ENCODE data around the gene GFOD1. TPM values are rescaled to one million over a fixed set of nuclear protein-coding genes. Genes with fewer than 3 reads are reported as not detected.
A peak's percentile ranks its signal among the peaks of the same experiment; 100 is the strongest.

Gene GFOD1
- total and polyA plus RNA-seq, 10 donors: 3.4 to 54.0 (median 32.5) TPM

DNA sequence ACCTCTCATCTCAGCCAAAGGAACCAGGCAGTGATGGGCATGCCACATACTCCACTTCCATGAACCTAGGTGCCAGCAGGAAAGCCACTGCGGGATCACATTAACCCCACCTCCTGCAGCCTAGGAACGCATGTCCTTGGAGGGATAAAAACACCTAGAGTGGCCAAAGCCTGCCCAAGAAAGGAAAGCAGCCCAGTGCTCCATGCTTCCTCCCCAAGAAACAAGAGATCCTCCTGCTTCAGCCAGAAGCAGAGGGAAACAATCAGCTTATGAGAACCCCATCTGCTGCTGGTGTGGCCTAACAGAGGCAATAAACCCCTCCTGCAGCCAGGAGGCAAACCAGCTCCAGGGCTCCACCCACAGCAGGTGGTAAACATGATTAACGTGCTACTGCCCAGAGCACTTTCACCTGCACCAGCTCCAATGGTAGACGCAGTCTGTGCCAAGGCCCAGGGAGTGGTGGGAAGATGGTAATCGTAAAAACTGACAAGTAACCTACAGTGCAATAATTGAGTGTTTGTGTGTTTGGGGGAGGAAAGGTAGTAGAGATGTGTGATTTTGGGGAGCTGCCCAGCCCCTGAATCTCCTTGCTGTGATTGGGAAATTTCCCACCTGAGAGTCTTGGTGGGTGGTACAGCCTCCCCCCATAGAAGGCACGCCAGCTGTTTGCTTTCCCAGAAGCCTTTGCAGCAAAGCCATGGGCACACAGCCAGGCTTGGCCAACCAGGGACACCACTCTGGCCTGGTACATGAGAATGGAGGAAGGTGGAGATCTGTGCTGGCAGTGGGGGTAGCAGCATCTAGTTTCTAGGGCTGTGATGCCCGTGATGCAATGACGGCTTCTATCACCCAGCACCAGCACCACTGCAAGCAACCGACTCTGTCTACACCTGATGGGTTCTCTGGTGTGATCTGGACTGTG is 108.5 kb downstream of the GFOD1 start:
- no peak for TF ChIP-seq POLR2A (IDR thresholded peaks at IDR 0.05)
- H3K36me3 ChIP-seq: peaks cover 0 to 16% (median 0%) of the 10 kb centered on the region in 6 donors
- 72 to 84% (median 79%) methylated on average over 7 to 9 of the region's 9 CpGs for WGBS, 5 donors
- intact Hi-C loops (cut with DNase I; ENCODE audit: low total_unique reads): no loop called here
- peaks cover 9 to 75% (median 33%) of the 10 kb centered on the region in 6 donors for H3K4me1 ChIP-seq
- H3K4me3 ChIP-seq: no peak overlapping the region
- H3K9me3 ChIP-seq: no peaks in the 10 kb centered on the region
- no peaks in the 10 kb centered on the region for H3K27me3 ChIP-seq (replicated peaks in 1 of 7)
- DNase-seq: no peak
- no peak overlapping the region for H3K27ac ChIP-seq

DNA sequence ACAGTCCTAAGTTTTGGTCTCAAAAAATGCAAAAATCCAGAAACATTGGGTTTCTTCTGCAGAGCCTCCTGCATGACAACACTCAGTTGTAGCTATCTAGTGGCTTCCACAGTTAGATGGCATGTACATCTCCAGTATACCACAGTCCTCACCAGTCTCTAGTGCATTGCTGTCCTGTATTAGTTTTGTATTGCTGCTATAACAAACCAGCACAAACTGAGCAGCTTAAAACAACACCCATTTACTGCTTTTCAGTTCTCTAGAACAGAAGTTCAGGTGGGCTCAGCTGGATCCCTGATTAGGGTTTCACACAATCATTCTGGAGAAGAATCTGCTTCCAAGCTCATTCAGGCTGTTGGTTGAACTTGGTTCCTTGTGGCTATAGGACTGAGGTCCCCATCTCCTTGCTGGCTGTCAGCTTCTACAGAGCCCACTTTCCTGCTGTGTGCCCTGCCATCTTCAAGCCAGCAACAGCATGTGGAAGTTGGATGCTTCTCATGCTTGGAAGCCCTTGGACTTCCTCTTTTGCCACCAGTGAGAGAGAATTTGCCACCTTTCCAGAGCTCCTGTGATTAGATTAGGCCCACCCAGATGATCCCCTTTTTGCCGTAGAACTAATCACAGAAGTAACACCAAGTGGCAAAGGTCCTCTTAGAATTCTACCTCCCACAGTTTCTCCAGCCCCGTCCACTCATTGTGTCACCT is 110.2 kb downstream of the GFOD1 start:
- no peak overlapping the region for H3K4me3 ChIP-seq
- H3K4me1 ChIP-seq: peaks cover 0 to 75% (median 19%) of the 10 kb centered on the region in 6 donors
- no peaks in the 10 kb centered on the region for H3K9me3 ChIP-seq
- H3K27ac ChIP-seq: peak overlapping the region in 2 of 8 donors; percentile 8 to 27
- intact Hi-C loops (cut with DNase I; ENCODE audit: low total_unique reads): no loop called here
- TF ChIP-seq POLR2AphosphoS5 (IDR thresholded peaks at IDR 0.05) (no peak), POLR2A (IDR thresholded peaks at IDR 0.05) (no peak)
- TF ChIP-seq, protein P1, sequence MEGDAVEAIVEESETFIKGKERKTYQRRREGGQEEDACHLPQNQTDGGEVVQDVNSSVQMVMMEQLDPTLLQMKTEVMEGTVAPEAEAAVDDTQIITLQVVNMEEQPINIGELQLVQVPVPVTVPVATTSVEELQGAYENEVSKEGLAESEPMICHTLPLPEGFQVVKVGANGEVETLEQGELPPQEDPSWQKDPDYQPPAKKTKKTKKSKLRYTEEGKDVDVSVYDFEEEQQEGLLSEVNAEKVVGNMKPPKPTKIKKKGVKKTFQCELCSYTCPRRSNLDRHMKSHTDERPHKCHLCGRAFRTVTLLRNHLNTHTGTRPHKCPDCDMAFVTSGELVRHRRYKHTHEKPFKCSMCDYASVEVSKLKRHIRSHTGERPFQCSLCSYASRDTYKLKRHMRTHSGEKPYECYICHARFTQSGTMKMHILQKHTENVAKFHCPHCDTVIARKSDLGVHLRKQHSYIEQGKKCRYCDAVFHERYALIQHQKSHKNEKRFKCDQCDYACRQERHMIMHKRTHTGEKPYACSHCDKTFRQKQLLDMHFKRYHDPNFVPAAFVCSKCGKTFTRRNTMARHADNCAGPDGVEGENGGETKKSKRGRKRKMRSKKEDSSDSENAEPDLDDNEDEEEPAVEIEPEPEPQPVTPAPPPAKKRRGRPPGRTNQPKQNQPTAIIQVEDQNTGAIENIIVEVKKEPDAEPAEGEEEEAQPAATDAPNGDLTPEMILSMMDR (IDR thresholded peaks at IDR 0.05 in 8 of 11, conservative IDR thresholded peaks at IDR 0.05 in 3 of 11): no peak
- peaks cover 0 to 16% (median 0%) of the 10 kb centered on the region in 6 donors for H3K36me3 ChIP-seq
- DNase-seq: no peak
- 73 to 89% (median 85%) methylated on average over 2 of the region's 2 CpGs for WGBS, 5 donors
- no peaks in the 10 kb centered on the region for H3K27me3 ChIP-seq (replicated peaks in 1 of 7)

DNA sequence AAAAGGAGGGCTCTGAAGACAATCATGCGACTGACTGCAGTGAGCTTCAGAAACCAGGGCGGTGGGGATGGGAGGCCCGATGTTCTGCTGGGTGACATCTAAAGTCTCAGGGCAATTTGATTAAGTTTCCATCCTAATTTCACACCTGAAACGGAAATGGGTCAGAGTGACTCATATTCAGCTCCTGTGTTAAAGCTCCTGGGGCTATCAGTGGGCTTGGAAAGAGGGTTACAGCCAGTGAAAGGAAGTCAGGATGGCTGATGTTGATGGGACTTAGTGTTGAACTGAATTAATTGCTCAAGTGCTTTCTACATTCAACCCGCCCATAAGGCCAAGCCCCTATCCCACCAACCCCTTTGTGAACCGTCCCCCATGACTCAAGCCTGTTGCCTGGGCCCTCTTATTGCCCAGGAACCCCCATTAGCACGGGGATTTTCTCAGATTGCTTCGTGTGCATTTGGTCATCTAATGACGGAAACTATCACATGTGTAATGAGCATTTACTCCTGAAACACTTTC is 112.0 kb downstream of the GFOD1 start:
- TF ChIP-seq POLR2AphosphoS5 (IDR thresholded peaks at IDR 0.05) (no peak), POLR2A (IDR thresholded peaks at IDR 0.05) (no peak)
- TF ChIP-seq, protein P1 (IDR thresholded peaks at IDR 0.05 in 8 of 11, conservative IDR thresholded peaks at IDR 0.05 in 3 of 11): no peak
- H3K27ac ChIP-seq: peak overlapping the region in 2 of 8 donors; percentile 5 to 30
- no peak for DNase-seq
- peaks cover 0 to 23% (median 0%) of the 10 kb centered on the region in 6 donors for H3K36me3 ChIP-seq
- intact Hi-C loops (cut with DNase I; ENCODE audit: low total_unique reads): no loop called here
- WGBS, 5 donors: 78 to 82% (median 79%) methylated on average over 9 of the region's 9 CpGs
- H3K4me3 ChIP-seq: no peak overlapping the region
- H3K4me1 ChIP-seq: peaks cover 0 to 68% (median 14%) of the 10 kb centered on the region in 6 donors
- no peaks in the 10 kb centered on the region for H3K9me3 ChIP-seq
- no peaks in the 10 kb centered on the region for H3K27me3 ChIP-seq (replicated peaks in 1 of 7)

GRCh38 chr6:13373919-13374318 is 113.5 kb downstream of the GFOD1 start:
- Histone ChIP-seq H3K4me1 (peaks cover 0 to 65% (median 21%) of the 10 kb centered on the region in 6 donors), H3K4me3 (no peak overlapping the region), H3K9me3 (no peaks in the 10 kb centered on the region), H3K27ac (no peak overlapping the region), H3K36me3 (peaks cover 0 to 17% (median 0%) of the 10 kb centered on the region in 6 donors), H3K27me3 (replicated peaks in 1 of 7) (no peaks in the 10 kb centered on the region)
- TF ChIP-seq POLR2AphosphoS5 (IDR thresholded peaks at IDR 0.05) (no peak), POLR2A (IDR thresholded peaks at IDR 0.05) (no peak)
- TF ChIP-seq, protein P1 (IDR thresholded peaks at IDR 0.05 in 8 of 11, conservative IDR thresholded peaks at IDR 0.05 in 3 of 11): no peak
- DNase-seq: no peak
- WGBS, 5 donors: 86 to 93% (median 89%) methylated on average over 1 of the region's 1 CpG
- intact Hi-C loops (cut with DNase I; ENCODE audit: low total_unique reads): no loop called here
